ENCODE data around the gene RTN1. TPM values are rescaled to one million over a fixed set of nuclear protein-coding genes. Genes with fewer than 3 reads are reported as not detected.

Gene RTN1
- polyA plus RNA-seq, 1 of the 3 experiments (the other 2 are of a cell fraction) = 1.6 TPM

- no peaks in the 10 kb centered on the region for H3F3A ChIP-seq (replicated peaks; ENCODE audit: insufficient read depth)
- ChIA-PET POLR2A (no interaction called here), CTCF (interaction anchor here (0.6 to 8.4 kb wide), 4 partner anchors 11 to 57 kb away, joined by 4 to 63 read pairs (median 19); partner anchors contain the start of gene CCDC175)
- no peak overlapping the region for H3K27ac ChIP-seq (ENCODE audit: low read depth in 2 of 2, low read length in 1 of 2)
- no peak overlapping the region for H2AFZ ChIP-seq (ENCODE audit: low read depth)
- H4K20me1 ChIP-seq (ENCODE audit: insufficient read depth) = no peaks in the 10 kb centered on the region
- TF ChIP-seq SIN3A (IDR thresholded peaks at IDR 0.05; ENCODE audit: borderline replicate concordance, low read depth, low read length) = no peak
- TF ChIP-seq FOXJ3 (CRISPR knock-in tag; IDR thresholded peaks at IDR 0.05) = no peak
- TF ChIP-seq EZH2phosphoT487 (IDR thresholded peaks at IDR 0.05; ENCODE audit: borderline replicate concordance, low read depth) = no peak
- TF ChIP-seq RXRA (IDR thresholded peaks at IDR 0.05; ENCODE audit: borderline replicate concordance, low read depth) = no peak
- TF ChIP-seq, protein P1, sequence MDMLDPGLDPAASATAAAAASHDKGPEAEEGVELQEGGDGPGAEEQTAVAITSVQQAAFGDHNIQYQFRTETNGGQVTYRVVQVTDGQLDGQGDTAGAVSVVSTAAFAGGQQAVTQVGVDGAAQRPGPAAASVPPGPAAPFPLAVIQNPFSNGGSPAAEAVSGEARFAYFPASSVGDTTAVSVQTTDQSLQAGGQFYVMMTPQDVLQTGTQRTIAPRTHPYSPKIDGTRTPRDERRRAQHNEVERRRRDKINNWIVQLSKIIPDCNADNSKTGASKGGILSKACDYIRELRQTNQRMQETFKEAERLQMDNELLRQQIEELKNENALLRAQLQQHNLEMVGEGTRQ (IDR thresholded peaks at IDR 0.05; ENCODE audit: borderline replicate concordance, low read depth, low read length) = no peak
- TF ChIP-seq USF1 (IDR thresholded peaks at IDR 0.05; ENCODE audit: borderline replicate concordance, low read depth) = no peak
- no peak; the same call in 1 of the 2 replicates for TF ChIP-seq MXI1 (IDR thresholded peaks at IDR 0.05; ENCODE audit: low read depth, low read length)
- no peak for TF ChIP-seq FOXM1 (IDR thresholded peaks at IDR 0.05; ENCODE audit: low read depth)
- no peak; the same call in 1 of the 2 replicates for TF ChIP-seq GATA2 (CRISPR knock-in tag; IDR thresholded peaks at IDR 0.05)
- no peak for TF ChIP-seq FOSL2 (IDR thresholded peaks at IDR 0.05; ENCODE audit: borderline replicate concordance, low read depth)
- TF ChIP-seq, protein P2, sequence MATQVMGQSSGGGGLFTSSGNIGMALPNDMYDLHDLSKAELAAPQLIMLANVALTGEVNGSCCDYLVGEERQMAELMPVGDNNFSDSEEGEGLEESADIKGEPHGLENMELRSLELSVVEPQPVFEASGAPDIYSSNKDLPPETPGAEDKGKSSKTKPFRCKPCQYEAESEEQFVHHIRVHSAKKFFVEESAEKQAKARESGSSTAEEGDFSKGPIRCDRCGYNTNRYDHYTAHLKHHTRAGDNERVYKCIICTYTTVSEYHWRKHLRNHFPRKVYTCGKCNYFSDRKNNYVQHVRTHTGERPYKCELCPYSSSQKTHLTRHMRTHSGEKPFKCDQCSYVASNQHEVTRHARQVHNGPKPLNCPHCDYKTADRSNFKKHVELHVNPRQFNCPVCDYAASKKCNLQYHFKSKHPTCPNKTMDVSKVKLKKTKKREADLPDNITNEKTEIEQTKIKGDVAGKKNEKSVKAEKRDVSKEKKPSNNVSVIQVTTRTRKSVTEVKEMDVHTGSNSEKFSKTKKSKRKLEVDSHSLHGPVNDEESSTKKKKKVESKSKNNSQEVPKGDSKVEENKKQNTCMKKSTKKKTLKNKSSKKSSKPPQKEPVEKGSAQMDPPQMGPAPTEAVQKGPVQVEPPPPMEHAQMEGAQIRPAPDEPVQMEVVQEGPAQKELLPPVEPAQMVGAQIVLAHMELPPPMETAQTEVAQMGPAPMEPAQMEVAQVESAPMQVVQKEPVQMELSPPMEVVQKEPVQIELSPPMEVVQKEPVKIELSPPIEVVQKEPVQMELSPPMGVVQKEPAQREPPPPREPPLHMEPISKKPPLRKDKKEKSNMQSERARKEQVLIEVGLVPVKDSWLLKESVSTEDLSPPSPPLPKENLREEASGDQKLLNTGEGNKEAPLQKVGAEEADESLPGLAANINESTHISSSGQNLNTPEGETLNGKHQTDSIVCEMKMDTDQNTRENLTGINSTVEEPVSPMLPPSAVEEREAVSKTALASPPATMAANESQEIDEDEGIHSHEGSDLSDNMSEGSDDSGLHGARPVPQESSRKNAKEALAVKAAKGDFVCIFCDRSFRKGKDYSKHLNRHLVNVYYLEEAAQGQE (IDR thresholded peaks at IDR 0.05; ENCODE audit: low read depth, low read length) = no peak
- no peak for TF ChIP-seq SMC3 (IDR thresholded peaks at IDR 0.05; ENCODE audit: low read depth, low read length)
- no peak for TF ChIP-seq CHD2 (IDR thresholded peaks at IDR 0.05; ENCODE audit: low read length, partially characterized antibody)
- peaks cover 0 to 7% of the 10 kb centered on the region in 2 experiments; a peak in 2 of 4 replicates for H3K4me1 ChIP-seq (ENCODE audit: control insufficient read depth in 1 of 2, insufficient read depth in 2 of 2, low read depth in 1 of 2, low read length in 1 of 2)
- no peaks in the 10 kb centered on the region for H3K79me2 ChIP-seq (ENCODE audit: insufficient read depth)
- no peaks in the 10 kb centered on the region for H3K36me3 ChIP-seq (replicated peaks in 1 of 2; ENCODE audit: control insufficient read depth in 1 of 2, insufficient read depth in 2 of 2, low read length in 1 of 2)
- no peak overlapping the region for H3K9ac ChIP-seq
- no peak for DNase-seq
- H3K27me3 ChIP-seq (ENCODE audit: insufficient read depth) = no peaks in the 10 kb centered on the region; the same call in 1 of the 2 replicates
- 23% methylated on average over 2 of the region's 2 CpGs for WGBS (ENCODE audit: low lambda C conversion rate)
- H3K4me2 ChIP-seq = no peak overlapping the region
- no peak overlapping the region for H3K4me3 ChIP-seq (ENCODE audit: low read depth in 2 of 2, low read length in 1 of 2)
- no peaks in the 10 kb centered on the region for H3K9me3 ChIP-seq
- no peaks in the 10 kb centered on the region for H3K9me2 ChIP-seq
These were observed 306.2 kb downstream of the RTN1 start for GRCh38 chr14:59564366-59564765.
